ENCODE data around the gene LDHAL6B.

Gene LDHAL6B

GRCh38 chr15:59237119-59237855 lies 30.6 kb downstream of the LDHAL6B start:
- H3K4me2 ChIP-seq (ENCODE audit: insufficient read depth, low read length, poor library complexity, severe bottlenecking) = no peak overlapping the region
- H2AFZ ChIP-seq (ENCODE audit: low read length) = no peak overlapping the region
- H3K36me3 ChIP-seq (replicated peaks in 1 of 2; ENCODE audit: control insufficient read depth in 2 of 2, insufficient read depth in 2 of 2, low read length in 2 of 2) = no peaks in the 10 kb centered on the region
- no peak overlapping the region for H4K8ac ChIP-seq (ENCODE audit: low read depth, low read length)
- no peak overlapping the region for H3K18ac ChIP-seq (ENCODE audit: low read length)
- H3K9ac ChIP-seq (ENCODE audit: low read depth, low read length, poor library complexity) = no peak overlapping the region
- peaks cover 0 to 3% of the 10 kb centered on the region in 2 donors for H3K4me1 ChIP-seq (ENCODE audit: control insufficient read depth in 2 of 2, insufficient read depth in 1 of 2, low read depth in 1 of 2, low read length in 2 of 2)
- no peak overlapping the region for H4K91ac ChIP-seq (ENCODE audit: low read depth, low read length, poor library complexity)
- H2BK15ac ChIP-seq (ENCODE audit: low read length) = no peak overlapping the region
- H3K23ac ChIP-seq (ENCODE audit: low read depth, low read length, poor library complexity) = no peak overlapping the region
- H3K9me3 ChIP-seq (replicated peaks in 1 of 2; ENCODE audit: control insufficient read depth in 2 of 2, insufficient read depth in 1 of 2, low read depth in 1 of 2, low read length in 2 of 2) = no peaks in the 10 kb centered on the region
- H3K27me3 ChIP-seq (ENCODE audit: control insufficient read depth in 3 of 3, insufficient read depth in 3 of 3, low read depth in 1 of 3, low read length in 3 of 3) = no peaks in the 10 kb centered on the region
- no CpG with 5 or more reads among the region's 8 CpGs for WGBS, 2 donors (ENCODE audit: extremely low coverage in 2 of 2, insufficient read length in 2 of 2, insufficient replicate concordance in 1 of 2)
- no peak for DNase-seq (ENCODE audit: low spot score)
- H2BK12ac ChIP-seq (ENCODE audit: low read length) = no peak overlapping the region
- no peak overlapping the region for H2AK5ac ChIP-seq (ENCODE audit: low read depth, low read length)
- no peak overlapping the region for H2BK5ac ChIP-seq (ENCODE audit: low read length)
- H3K79me1 ChIP-seq (ENCODE audit: low read depth, low read length) = no peaks in the 10 kb centered on the region
- no peak overlapping the region for H3K4me3 ChIP-seq (ENCODE audit: low read length in 2 of 2)
- H3K4ac ChIP-seq (ENCODE audit: low read length) = no peak overlapping the region
- no peak overlapping the region for H3K27ac ChIP-seq (replicated peaks; ENCODE audit: low read length)
- no peak overlapping the region for H2BK120ac ChIP-seq (ENCODE audit: low read depth, low read length)
- H3K14ac ChIP-seq (ENCODE audit: low read length) = no peak overlapping the region

DNA sequence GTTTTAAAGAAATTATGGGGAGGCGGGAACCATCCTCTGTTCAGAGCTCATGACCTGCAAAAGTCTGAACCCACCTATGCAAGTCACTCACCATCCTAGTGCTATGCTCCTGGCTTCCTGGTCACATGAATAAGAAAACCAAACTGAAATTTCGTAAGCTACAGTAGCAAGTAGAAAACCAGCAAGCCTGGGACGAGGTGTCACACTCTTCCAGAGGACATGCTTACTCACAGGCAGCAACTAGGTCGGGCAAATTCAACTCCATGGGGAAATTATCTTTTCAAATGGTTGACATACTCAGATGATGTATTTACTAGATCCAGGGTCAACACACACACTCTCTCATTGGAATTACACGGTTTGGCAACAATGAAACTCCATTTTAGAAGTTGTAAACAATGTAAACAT lies 31.3 kb downstream of the LDHAL6B start:
- H3K14ac ChIP-seq (ENCODE audit: low read length) = no peak overlapping the region
- no peaks in the 10 kb centered on the region for H3K79me1 ChIP-seq (ENCODE audit: low read depth, low read length)
- H3K18ac ChIP-seq (ENCODE audit: low read length) = no peak overlapping the region
- H2BK12ac ChIP-seq (ENCODE audit: low read length) = no peak overlapping the region
- no peaks in the 10 kb centered on the region for H3K9me3 ChIP-seq (replicated peaks in 1 of 2; ENCODE audit: control insufficient read depth in 2 of 2, insufficient read depth in 1 of 2, low read depth in 1 of 2, low read length in 2 of 2)
- no peak overlapping the region for H3K9ac ChIP-seq (ENCODE audit: low read depth, low read length, poor library complexity)
- H2AK5ac ChIP-seq (ENCODE audit: low read depth, low read length) = no peak overlapping the region
- H3K4me2 ChIP-seq (ENCODE audit: insufficient read depth, low read length, poor library complexity, severe bottlenecking) = no peak overlapping the region
- no peak for DNase-seq (ENCODE audit: low spot score)
- no peak overlapping the region for H2AFZ ChIP-seq (ENCODE audit: low read length)
- no peak overlapping the region for H2BK5ac ChIP-seq (ENCODE audit: low read length)
- no peaks in the 10 kb centered on the region for H3K27me3 ChIP-seq (ENCODE audit: control insufficient read depth in 3 of 3, insufficient read depth in 3 of 3, low read depth in 1 of 3, low read length in 3 of 3)
- no CpG with 5 or more reads among the region's 5 CpGs for WGBS, 2 donors (ENCODE audit: extremely low coverage in 2 of 2, insufficient read length in 2 of 2, insufficient replicate concordance in 1 of 2)
- no peak overlapping the region for H3K4ac ChIP-seq (ENCODE audit: low read length)
- H3K4me3 ChIP-seq (ENCODE audit: low read length in 2 of 2) = no peak overlapping the region
- no peaks in the 10 kb centered on the region for H3K36me3 ChIP-seq (replicated peaks in 1 of 2; ENCODE audit: control insufficient read depth in 2 of 2, insufficient read depth in 2 of 2, low read length in 2 of 2)
- no peak overlapping the region for H3K23ac ChIP-seq (ENCODE audit: low read depth, low read length, poor library complexity)
- no peak overlapping the region for H3K27ac ChIP-seq (replicated peaks; ENCODE audit: low read length)
- H2BK15ac ChIP-seq (ENCODE audit: low read length) = no peak overlapping the region
- no peak overlapping the region for H2BK120ac ChIP-seq (ENCODE audit: low read depth, low read length)
- no peak overlapping the region for H4K91ac ChIP-seq (ENCODE audit: low read depth, low read length, poor library complexity)
- no peak overlapping the region for H4K8ac ChIP-seq (ENCODE audit: low read depth, low read length)
- H3K4me1 ChIP-seq (ENCODE audit: control insufficient read depth in 2 of 2, insufficient read depth in 1 of 2, low read depth in 1 of 2, low read length in 2 of 2) = peaks cover 0 to 3% of the 10 kb centered on the region in 2 donors

DNA sequence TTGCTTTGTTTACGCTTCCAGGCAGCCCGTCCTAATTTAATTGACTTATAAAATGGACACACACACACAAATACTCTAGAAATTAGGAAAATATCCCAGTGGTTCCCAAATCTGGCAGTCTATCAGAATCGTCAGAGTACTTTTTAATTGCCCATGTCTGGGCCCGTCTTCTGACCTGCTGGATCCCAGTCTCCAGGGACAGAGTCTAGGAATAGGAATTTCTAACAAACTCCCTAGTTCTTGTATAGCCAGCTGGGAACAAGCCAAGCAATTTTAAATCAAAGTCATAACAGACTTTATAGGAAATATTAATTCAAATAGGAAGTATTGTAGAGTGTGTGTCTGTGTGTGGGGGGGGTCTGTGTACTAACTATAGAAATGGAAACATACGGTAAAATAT lies 33.4 kb downstream of the LDHAL6B start:
- WGBS, 2 donors (ENCODE audit: extremely low coverage in 2 of 2, insufficient read length in 2 of 2, insufficient replicate concordance in 1 of 2) = no CpG with 5 or more reads among the region's 5 CpGs

GRCh38 chr15:59242649-59243048 lies 36.0 kb downstream of the LDHAL6B start:
- Histone ChIP-seq H3K23ac (ENCODE audit: low read depth, low read length, poor library complexity) (no peak overlapping the region), H4K91ac (ENCODE audit: low read depth, low read length, poor library complexity) (no peak overlapping the region)

More for the DNA sequence above, 33.4 kb downstream of the LDHAL6B start:
- Histone ChIP-seq H2AFZ (ENCODE audit: low read length) (no peak overlapping the region), H3K4me1 (ENCODE audit: control insufficient read depth in 2 of 2, insufficient read depth in 1 of 2, low read depth in 1 of 2, low read length in 2 of 2) (peaks cover 2 to 3% of the 10 kb centered on the region in 2 donors), H3K18ac (ENCODE audit: low read length) (no peak overlapping the region), H3K36me3 (replicated peaks in 1 of 2; ENCODE audit: control insufficient read depth in 2 of 2, insufficient read depth in 2 of 2, low read length in 2 of 2) (no peaks in the 10 kb centered on the region), H2BK5ac (ENCODE audit: low read length) (no peak overlapping the region), H3K9ac (ENCODE audit: low read depth, low read length, poor library complexity) (no peak overlapping the region), H2BK120ac (ENCODE audit: low read depth, low read length) (no peak overlapping the region), H4K91ac (ENCODE audit: low read depth, low read length, poor library complexity) (no peak overlapping the region), H4K8ac (ENCODE audit: low read depth, low read length) (no peak overlapping the region), H3K4me2 (ENCODE audit: insufficient read depth, low read length, poor library complexity, severe bottlenecking) (no peak overlapping the region), H3K14ac (ENCODE audit: low read length) (no peak overlapping the region), H3K4ac (ENCODE audit: low read length) (no peak overlapping the region), H3K79me1 (ENCODE audit: low read depth, low read length) (no peaks in the 10 kb centered on the region), H3K4me3 (ENCODE audit: low read length in 2 of 2) (no peak overlapping the region), H3K27me3 (ENCODE audit: control insufficient read depth in 3 of 3, insufficient read depth in 3 of 3, low read depth in 1 of 3, low read length in 3 of 3) (no peaks in the 10 kb centered on the region), H3K27ac (replicated peaks; ENCODE audit: low read length) (no peak overlapping the region), H3K9me3 (replicated peaks in 1 of 2; ENCODE audit: control insufficient read depth in 2 of 2, insufficient read depth in 1 of 2, low read depth in 1 of 2, low read length in 2 of 2) (no peaks in the 10 kb centered on the region), H2BK12ac (ENCODE audit: low read length) (no peak overlapping the region), H3K23ac (ENCODE audit: low read depth, low read length, poor library complexity) (no peak overlapping the region), H2AK5ac (ENCODE audit: low read depth, low read length) (no peak overlapping the region), H2BK15ac (ENCODE audit: low read length) (no peak overlapping the region)
- DNase-seq (ENCODE audit: low spot score) = no peak

More at GRCh38 chr15:59242649-59243048, 36.0 kb downstream of the LDHAL6B start:
- Histone ChIP-seq H3K14ac (ENCODE audit: low read length) (no peak overlapping the region), H3K27ac (replicated peaks; ENCODE audit: low read length) (no peak overlapping the region), H3K4me1 (ENCODE audit: control insufficient read depth in 2 of 2, insufficient read depth in 1 of 2, low read depth in 1 of 2, low read length in 2 of 2) (peaks cover 0 to 2% of the 10 kb centered on the region in 2 donors), H2BK120ac (ENCODE audit: low read depth, low read length) (no peak overlapping the region), H3K4me2 (ENCODE audit: insufficient read depth, low read length, poor library complexity, severe bottlenecking) (no peak overlapping the region), H2BK12ac (ENCODE audit: low read length) (no peak overlapping the region), H3K9me3 (replicated peaks in 1 of 2; ENCODE audit: control insufficient read depth in 2 of 2, insufficient read depth in 1 of 2, low read depth in 1 of 2, low read length in 2 of 2) (no peaks in the 10 kb centered on the region), H3K79me1 (ENCODE audit: low read depth, low read length) (no peaks in the 10 kb centered on the region), H3K4me3 (ENCODE audit: low read length in 2 of 2) (no peak overlapping the region), H3K9ac (ENCODE audit: low read depth, low read length, poor library complexity) (no peak overlapping the region), H2BK5ac (ENCODE audit: low read length) (no peak overlapping the region), H2BK15ac (ENCODE audit: low read length) (no peak overlapping the region), H2AK5ac (ENCODE audit: low read depth, low read length) (no peak overlapping the region), H3K18ac (ENCODE audit: low read length) (no peak overlapping the region), H3K27me3 (ENCODE audit: control insufficient read depth in 3 of 3, insufficient read depth in 3 of 3, low read depth in 1 of 3, low read length in 3 of 3) (no peaks in the 10 kb centered on the region), H2AFZ (ENCODE audit: low read length) (no peak overlapping the region), H3K4ac (ENCODE audit: low read length) (no peak overlapping the region), H4K8ac (ENCODE audit: low read depth, low read length) (no peak overlapping the region), H3K36me3 (replicated peaks in 1 of 2; ENCODE audit: control insufficient read depth in 2 of 2, insufficient read depth in 2 of 2, low read length in 2 of 2) (no peaks in the 10 kb centered on the region)
- no CpG with 5 or more reads among the region's 2 CpGs for WGBS, 2 donors (ENCODE audit: extremely low coverage in 2 of 2, insufficient read length in 2 of 2, insufficient replicate concordance in 1 of 2)
- no peak for DNase-seq (ENCODE audit: low spot score)
